Forelimb muscle (tissue), 1 donor: ENCODE data around the gene SUN3. TPM values are rescaled to one million over a fixed set of nuclear protein-coding genes. Genes with fewer than 3 reads are reported as not detected.
A peak's percentile ranks its signal among the peaks of the same experiment; 100 is the strongest.

Experiments
- DNase-seq: peaks from one replicate; pipeline ENCODE4 v3.0.0-alpha.2; 2013; ENCODE audit warnings: low read depth
- polyA plus RNA-seq: library from polyadenylated mRNA; unstranded; fragments of 120-200 nt; gene quantifications from one replicate; pipeline ENCODE4 v1.2.1, GENCODE V29; 2013; ENCODE audit not compliant: insufficient read length

Gene SUN3
- polyA plus RNA-seq = not detected

- no peak for DNase-seq
Observed at GRCh38 chr7:48028938-48029337, at the start of gene SUN3. Gene SUN3 (minus strand): TSS chr7:48029107. CDS start chr7:48028938, 169 bp downstream.

GRCh38 chr7:48078470-48078869, 49.6 kb upstream of the SUN3 start:
- DNase-seq = no peak

- no peak for DNase-seq
Observed at GRCh38 chr7:48077423-48077822, 48.5 kb upstream of the SUN3 start.

GRCh38 chr7:48074204-48074654, 45.3 kb upstream of the SUN3 start:
- no peak for DNase-seq

GRCh38 chr7:48067475-48067874, 38.6 kb upstream of the SUN3 start:
- DNase-seq = no peak

- no peak for DNase-seq
Observed at GRCh38 chr7:48063985-48064384, 35.1 kb upstream of the SUN3 start.

- no peak for DNase-seq
Observed at GRCh38 chr7:48059706-48060105, 30.8 kb upstream of the SUN3 start.

GRCh38 chr7:48058990-48059389, 30.1 kb upstream of the SUN3 start:
- no peak for DNase-seq

GRCh38 chr7:48053736-48054135, 24.8 kb upstream of the SUN3 start:
- no peak for DNase-seq

- no peak for DNase-seq
Observed at GRCh38 chr7:48052748-48053147, 23.8 kb upstream of the SUN3 start.

- DNase-seq = no peak
Observed at GRCh38 chr7:48049850-48050249, 20.9 kb upstream of the SUN3 start.

GRCh38 chr7:48048113-48048512, 19.2 kb upstream of the SUN3 start:
- DNase-seq = no peak

- no peak for DNase-seq
Observed at GRCh38 chr7:48046458-48046857, 17.6 kb upstream of the SUN3 start.

GRCh38 chr7:48045195-48045765, 16.4 kb upstream of the SUN3 start:
- no peak for DNase-seq

- no peak for DNase-seq
Observed at GRCh38 chr7:48042636-48043035, 13.7 kb upstream of the SUN3 start.

GRCh38 chr7:48042216-48042615, 13.3 kb upstream of the SUN3 start:
- no peak for DNase-seq

- DNase-seq = no peak
Observed at GRCh38 chr7:48041653-48041970, 12.7 kb upstream of the SUN3 start.

- DNase-seq = no peak
Observed at GRCh38 chr7:48040944-48041652, 12.2 kb upstream of the SUN3 start.

GRCh38 chr7:48038815-48039506, 10.1 kb upstream of the SUN3 start:
- no peak for DNase-seq

GRCh38 chr7:48035967-48036478, 7.1 kb upstream of the SUN3 start:
- peak; percentile 1 for DNase-seq

- peak; percentile 32 for DNase-seq
Observed at GRCh38 chr7:48035301-48035966, 6.5 kb upstream of the SUN3 start, which contains the start of gene C7orf57. Gene C7orf57 (plus strand): TSS chr7:48035543. CDS start chr7:48036309, 766 bp downstream.

- DNase-seq = no peak
Observed at GRCh38 chr7:48033922-48034321, 5.0 kb upstream of the SUN3 start.
